Left ventricle myocardium inferior (tissue), 1 donor: ENCODE results near the gene TRIM15. TPM values are rescaled to one million over a fixed set of nuclear protein-coding genes. Genes with fewer than 3 reads are reported as not detected.

Experiments
- DNase-seq: peaks from one replicate; pipeline ENCODE4 v3.0.0-alpha.2; 2020
- H3K27ac ChIP-seq: fragments of 200-600 bp; replicated peaks from 2 replicates; pipeline ENCODE4 v1.8.0; 2021
- H3K27me3 ChIP-seq: fragments of 200-600 bp; 2 replicates; pipeline ENCODE4 v1.8.0; 2021; ENCODE audit warnings: low read depth
- H3K36me3 ChIP-seq: fragments of 200-600 bp; 2 replicates; pipeline ENCODE4 v1.8.0; 2021
- H3K4me1 ChIP-seq: fragments of 200-600 bp; 2 replicates; pipeline ENCODE4 v1.8.0; 2021
- H3K4me3 ChIP-seq: fragments of 200-600 bp; 2 replicates; pipeline ENCODE4 v1.8.0; 2021; ENCODE audit warnings: mild to moderate bottlenecking, moderate library complexity
- H3K9me3 ChIP-seq: fragments of 200-600 bp; replicated peaks from 2 replicates; pipeline ENCODE4 v1.8.0; 2021
- CTCF ChIP-seq: fragments of 200-600 bp; IDR thresholded peaks from 2 replicates; pipeline ENCODE4 v1.8.0; 2021; ENCODE audit warnings: antibody characterized with exemption, mild to moderate bottlenecking, borderline replicate concordance
- intact Hi-C: fragments of 100-400 bp; cut with micrococcal nuclease; formaldehyde crosslinking; loops from one replicate; pipeline ENCODE4 v1.11.0; 2022
- total RNA-seq: library from RNA; stranded (reverse); fragmentation: NEBNext Ultra II Directional; extraction: Animal tissue kit (Norgen Biotek cat#: 25700); gene quantifications from one replicate; pipeline ENCODE4 v1.2.1, GENCODE V29; 2021
- donor health status: DM: no; HTN: yes; CAD: no; lungs with severe emphysema.

Gene TRIM15
- total RNA-seq, 1 donor from 2014 or later, result not detected

- no peak overlapping the region for H3K27ac ChIP-seq
- no peak for DNase-seq
- no peaks in the 10 kb centered on the region for H3K9me3 ChIP-seq
- no peaks in the 10 kb centered on the region for H3K36me3 ChIP-seq
- intact Hi-C loops, result no loop called here
- TF ChIP-seq CTCF, result no peak
- H3K4me1 ChIP-seq, result peaks cover 65% of the 10 kb centered on the region
- H3K4me3 ChIP-seq, result peak overlapping the region; percentile 99
- no peaks in the 10 kb centered on the region for H3K27me3 ChIP-seq
These were observed 48.0 kb downstream of the TRIM15 start for GRCh38 chr6:30211306-30211705.

- DNase-seq, result no peak
- peaks cover 59% of the 10 kb centered on the region for H3K4me1 ChIP-seq
- no peaks in the 10 kb centered on the region for H3K36me3 ChIP-seq
- intact Hi-C loops, result no loop called here
- H3K27me3 ChIP-seq, result no peaks in the 10 kb centered on the region
- H3K27ac ChIP-seq, result no peak overlapping the region
- no peak for TF ChIP-seq CTCF
- H3K4me3 ChIP-seq, result peak overlapping the region; percentile 99
- H3K9me3 ChIP-seq, result no peaks in the 10 kb centered on the region
These were observed 48.6 kb downstream of the TRIM15 start for GRCh38 chr6:30211899-30212298.

- H3K27ac ChIP-seq, result peak within 1 kb of the TSS; percentile 99
- no peaks in the 10 kb centered on the region for H3K36me3 ChIP-seq
- TF ChIP-seq CTCF, result no peak
- H3K27me3 ChIP-seq, result no peaks in the 10 kb centered on the region
- intact Hi-C loops, result no loop called here
- peak within 1 kb of the TSS; percentile 99 for H3K4me3 ChIP-seq
- peaks cover 47% of the 10 kb centered on the region for H3K4me1 ChIP-seq
- DNase-seq, result peak; percentile 97
- H3K9me3 ChIP-seq, result no peaks in the 10 kb centered on the region
These were observed 49.7 kb downstream of the TRIM15 start, which contains the start of gene TRIM26 for GRCh38 chr6:30212865-30213666. Gene TRIM26 (minus strand): TSS chr6:30213406. CDS start chr6:30199103, 14,303 bp downstream.

GRCh38 chr6:30213667-30213956, 50.3 kb downstream of the TRIM15 start:
- peak overlapping the region; percentile 99 for H3K27ac ChIP-seq
- H3K4me3 ChIP-seq, result peak overlapping the region; percentile 99
- H3K36me3 ChIP-seq, result no peaks in the 10 kb centered on the region
- no peak for TF ChIP-seq CTCF
- H3K4me1 ChIP-seq, result peaks cover 42% of the 10 kb centered on the region
- intact Hi-C loops, result no loop called here
- no peak for DNase-seq
- no peaks in the 10 kb centered on the region for H3K27me3 ChIP-seq
- no peaks in the 10 kb centered on the region for H3K9me3 ChIP-seq

GRCh38 chr6:30213957-30214656, 50.8 kb downstream of the TRIM15 start:
- DNase-seq, result peak; percentile 87
- peaks cover 42% of the 10 kb centered on the region for H3K4me1 ChIP-seq
- H3K4me3 ChIP-seq, result peak overlapping the region; percentile 99
- H3K27me3 ChIP-seq, result no peaks in the 10 kb centered on the region
- intact Hi-C loops, result no loop called here
- H3K36me3 ChIP-seq, result no peaks in the 10 kb centered on the region
- peak overlapping the region; percentile 99 for H3K27ac ChIP-seq
- no peaks in the 10 kb centered on the region for H3K9me3 ChIP-seq
- no peak for TF ChIP-seq CTCF
